Gastroesophageal sphincter (tissue), 3 donors: ENCODE measurements around the gene CEP78.

ENCODE experiments used
- CTCF ChIP-seq, 4 experiments: fragments of 200-600 bp in 2 of 4; fragments of 450-650 bp in 2 of 4; sonication (generic) in 1 of 4; IDR thresholded peaks; one replicate each; pipeline ENCODE4 v1.5.1; 2017 to 2019; ENCODE audit warnings: antibody characterized with exemption in 4 of 4, mild to moderate bottlenecking in 2 of 4, moderate library complexity in 2 of 4
- EP300 ChIP-seq: sonication (generic); formaldehyde crosslinking; IDR thresholded peaks from one replicate; pipeline ENCODE4 v1.6.1; 2017; ENCODE audit warnings: antibody characterized with exemption, mild to moderate bottlenecking
- POLR2A ChIP-seq, 2 donors: fragments of 450-650 bp; IDR thresholded peaks; one replicate each; pipeline ENCODE4 v1.6.1; 2017; ENCODE audit warnings: antibody characterized with exemption in 2 of 2, mild to moderate bottlenecking in 2 of 2, moderate library complexity in 1 of 2
- POLR2AphosphoS5 ChIP-seq: sonication (generic); formaldehyde crosslinking; IDR thresholded peaks from one replicate; pipeline ENCODE4 v1.6.1; 2017; ENCODE audit warnings: antibody characterized with exemption

GRCh38 chr9:78291240-78291925, 55.5 kb downstream of the CEP78 start:
- TF ChIP-seq POLR2A (IDR thresholded peaks at IDR 0.05) (no peak), CTCF (IDR thresholded peaks at IDR 0.05) (no peak), EP300 (no peak), POLR2AphosphoS5 (no peak)
